Smooth muscle cell (in vitro differentiated cells): Measurements from ENCODE around the gene GPX3. TPM values are rescaled to one million over a fixed set of nuclear protein-coding genes. Genes with fewer than 3 reads are reported as not detected.

Source experiments
- DNase-seq: peaks from one replicate; lab custom pipeline; 2025; ENCODE audit not compliant: unreplicated experiment; lab: John Stamatoyannopoulos, UW
- H2AFZ ChIP-seq: fragments of 200-600 bp; sonication (generic); 2 replicates; pipeline ENCODE4 v1.6.0; 2016; ENCODE audit warnings: antibody characterized with exemption, low read depth, mild to moderate bottlenecking
- H3F3A ChIP-seq: fragments of 200-600 bp; sonication (generic); 2 replicates; pipeline ENCODE4 v1.6.0; 2017; ENCODE audit warnings: antibody characterized with exemption, low read depth
- H3K27ac ChIP-seq: fragments of 200-600 bp; sonication (generic); 2 replicates; pipeline ENCODE4 v1.5.1; 2016; ENCODE audit warnings: low read depth, mild to moderate bottlenecking
- H3K27me3 ChIP-seq: fragments of 200-600 bp; sonication (generic); 2 replicates; pipeline ENCODE4 v1.6.1; 2016; ENCODE audit warnings: low read depth, mild to moderate bottlenecking
- H3K36me3 ChIP-seq: fragments of 200-600 bp; sonication (generic); 2 replicates; pipeline ENCODE4 v1.5.1; 2016; ENCODE audit warnings: low read depth
- H3K4me1 ChIP-seq: fragments of 200-600 bp; sonication (generic); 2 replicates; pipeline ENCODE4 v1.5.1; 2016; ENCODE audit warnings: low read depth
- H3K4me2 ChIP-seq: fragments of 200-600 bp; sonication (generic); 2 replicates; pipeline ENCODE4 v1.6.0; 2016; ENCODE audit warnings: mild to moderate bottlenecking
- H3K4me3 ChIP-seq: fragments of 200-600 bp; sonication (generic); 2 replicates; pipeline ENCODE4 v1.5.1; 2016; ENCODE audit warnings: mild to moderate bottlenecking
- H3K79me2 ChIP-seq: fragments of 200-600 bp; sonication (generic); 2 replicates; pipeline ENCODE4 v1.6.0; 2016; ENCODE audit warnings: low read depth, mild to moderate bottlenecking
- H3K9ac ChIP-seq: fragments of 200-600 bp; sonication (generic); 2 replicates; pipeline ENCODE4 v1.6.0; 2016; ENCODE audit warnings: low read depth
- H3K9me3 ChIP-seq: fragments of 200-600 bp; sonication (generic); replicated peaks from 2 replicates; pipeline ENCODE4 v1.5.1; 2016; ENCODE audit warnings: low read depth
- H4K20me1 ChIP-seq: fragments of 200-600 bp; sonication (generic); 2 replicates; pipeline ENCODE4 v1.6.0; 2016; ENCODE audit warnings: low read depth
- CTCF ChIP-seq: fragments of 200-600 bp; sonication (generic); IDR thresholded peaks from 2 replicates; pipeline ENCODE4 v1.5.1; 2017; ENCODE audit warnings: borderline replicate concordance, mild to moderate bottlenecking, antibody characterized with exemption; ENCODE audit not compliant: insufficient read depth, poor library complexity, severe bottlenecking
- WGBS: methylation state at CpG from one replicate; pipeline ENCODE4 v1.1.7; 2016; ENCODE audit warnings: low lambda C conversion rate; 5-methylcytosine and 5-hydroxymethylcytosine counted together
- polyA plus RNA-seq: library from polyadenylated mRNA; unstranded; fragments of >200 nt; fragmentation: Nextera tagmentation; extraction: Ambion mirVana; gene quantifications from 2 replicates; pipeline ENCODE4 v1.2.1, GENCODE V29; 2016
- total RNA-seq: library from RNA; depleted of rRNA; stranded (reverse); fragments of >200 nt; gene quantifications from 2 replicates; pipeline ENCODE4 v1.2.3, GENCODE V29; 2014

The GPX3 gene
- total and polyA plus RNA-seq, 2 experiments from 2014 or later = 32.6 to 67.5 TPM

GRCh38 chr5:151048526-151048925, 28.1 kb downstream of the GPX3 start:
- Histone ChIP-seq H3K9ac (no peak overlapping the region), H4K20me1 (peaks cover 49% of the 10 kb centered on the region), H3K4me2 (no peak overlapping the region), H3K4me1 (no peaks in the 10 kb centered on the region), H3K79me2 (no peaks in the 10 kb centered on the region), H3K36me3 (peaks cover 20% of the 10 kb centered on the region), H3K9me3 (no peaks in the 10 kb centered on the region), H3K27me3 (no peaks in the 10 kb centered on the region), H3K27ac (no peak overlapping the region), H3F3A (no peaks in the 10 kb centered on the region), H2AFZ (no peak overlapping the region), H3K4me3 (no peak overlapping the region)
- WGBS = 85% methylated on average over 7 of the region's 7 CpGs
- DNase-seq = no peak
- no peak for TF ChIP-seq CTCF

- 69% methylated on average over 6 of the region's 6 CpGs for WGBS
- Histone ChIP-seq H3K4me1 (no peaks in the 10 kb centered on the region), H3K27ac (no peak overlapping the region), H3K9me3 (no peaks in the 10 kb centered on the region), H3K79me2 (no peaks in the 10 kb centered on the region), H4K20me1 (peaks cover 53% of the 10 kb centered on the region), H2AFZ (no peak overlapping the region), H3K27me3 (no peaks in the 10 kb centered on the region), H3K4me2 (no peak overlapping the region), H3K4me3 (no peak overlapping the region), H3K9ac (no peak overlapping the region), H3F3A (no peaks in the 10 kb centered on the region), H3K36me3 (peaks cover 20% of the 10 kb centered on the region)
- TF ChIP-seq CTCF = peak; percentile 78
- peak; percentile 10 for DNase-seq
Measured at GRCh38 chr5:151051066-151051930, 30.9 kb downstream of the GPX3 start.

- no peaks in the 10 kb centered on the region for H3K9me3 ChIP-seq
- no peaks in the 10 kb centered on the region for H3F3A ChIP-seq
- H4K20me1 ChIP-seq = peaks cover 53% of the 10 kb centered on the region
- no peak for TF ChIP-seq CTCF
- H3K9ac ChIP-seq = no peak overlapping the region
- no peak for DNase-seq
- no peaks in the 10 kb centered on the region for H3K79me2 ChIP-seq
- WGBS = 94% methylated on average over 10 of the region's 10 CpGs
- no peak overlapping the region for H3K4me3 ChIP-seq
- no peak overlapping the region for H3K27ac ChIP-seq
- no peak overlapping the region for H2AFZ ChIP-seq
- H3K27me3 ChIP-seq = no peaks in the 10 kb centered on the region
- no peak overlapping the region for H3K4me2 ChIP-seq
- no peaks in the 10 kb centered on the region for H3K4me1 ChIP-seq
- peaks cover 20% of the 10 kb centered on the region for H3K36me3 ChIP-seq
Measured at GRCh38 chr5:151051931-151052608, 31.7 kb downstream of the GPX3 start.
